Liver (tissue), 9 donors: ENCODE measurements around the gene GPX3. TPM values are rescaled to one million over a fixed set of nuclear protein-coding genes. Genes with fewer than 3 reads are reported as not detected.

Experiments used
- DNase-seq: peaks from one replicate; pipeline ENCODE4 v3.0.0-alpha.2; 2017; ENCODE audit warnings: low spot score
- H3K27ac ChIP-seq, 2 donors: one replicate each; pipeline ENCODE4 v1.7.0; 2013; ENCODE audit warnings: inconsistent platforms in 2 of 2, low read length in 2 of 2, control low read depth in 1 of 2, low read depth in 1 of 2, mild to moderate bottlenecking in 1 of 2
- H3K27me3 ChIP-seq, 4 donors: one replicate each; pipeline versions ENCODE4 v1.6.1 to v1.7.0; 2013; ENCODE audit warnings: low read length in 3 of 4, inconsistent platforms in 1 of 4, mild to moderate bottlenecking in 1 of 4, moderate library complexity in 1 of 4; ENCODE audit not compliant: control insufficient read depth in 4 of 4, insufficient read depth in 4 of 4
- H3K36me3 ChIP-seq, 4 donors: one replicate each; pipeline versions ENCODE4 v1.6.1 to v1.7.0; 2013; ENCODE audit warnings: low read length in 3 of 4, mild to moderate bottlenecking in 3 of 4, low read depth in 1 of 4, moderate library complexity in 1 of 4; ENCODE audit not compliant: control insufficient read depth in 4 of 4, insufficient read depth in 3 of 4
- H3K4me1 ChIP-seq, 4 donors: one replicate each; pipeline versions ENCODE4 v1.6.1 to v1.7.0; 2013; ENCODE audit warnings: low read length in 3 of 4, mild to moderate bottlenecking in 3 of 4, moderate library complexity in 1 of 4; ENCODE audit not compliant: control insufficient read depth in 4 of 4, insufficient read depth in 4 of 4
- H3K4me3 ChIP-seq, 3 donors: one replicate each; pipeline versions ENCODE4 v1.6.1 to v1.7.0; 2013; ENCODE audit warnings: low read length in 3 of 3, control low read depth in 1 of 3, low read depth in 1 of 3, mild to moderate bottlenecking in 1 of 3
- H3K9ac ChIP-seq, 2 donors: one replicate each; pipeline ENCODE4 v1.7.0; 2013; ENCODE audit warnings: low read length in 2 of 2, mild to moderate bottlenecking in 2 of 2, moderate library complexity in 2 of 2, control low read depth in 1 of 2, low read depth in 1 of 2
- H3K9me3 ChIP-seq, 4 donors: one replicate each; pipeline versions ENCODE4 v1.6.1 to v1.7.0; 2013; ENCODE audit warnings: low read length in 3 of 4; ENCODE audit not compliant: control insufficient read depth in 4 of 4
- CTCF ChIP-seq: fragments of 150-350 bp; IDR thresholded peaks from 2 replicates; pipeline ENCODE4 v1.5.1; 2017; ENCODE audit warnings: improper control_type of control experiment, low read depth, low read length; ENCODE audit not compliant: missing input control
- EGR1 ChIP-seq, 2 donors: IDR thresholded peaks; 2 replicates each; pipeline ENCODE4 v1.6.1; 2016 to 2018; ENCODE audit warnings: antibody characterized with exemption in 2 of 2, low read depth in 2 of 2
- FOXA1 ChIP-seq: IDR thresholded peaks from 2 replicates; pipeline ENCODE4 v1.6.1; 2016; ENCODE audit warnings: antibody characterized with exemption
- FOXA2 ChIP-seq: IDR thresholded peaks from 2 replicates; pipeline ENCODE4 v1.6.1; 2016; ENCODE audit warnings: antibody characterized with exemption
- GABPA ChIP-seq, 2 donors: IDR thresholded peaks in 1 of 2; conservative IDR thresholded peaks in 1 of 2; 2 replicates each; pipeline ENCODE4 v1.6.1; 2016; ENCODE audit warnings: antibody characterized with exemption in 2 of 2, mild to moderate bottlenecking in 1 of 2, moderate library complexity in 1 of 2
- HNF4A ChIP-seq, 2 donors: conservative IDR thresholded peaks; 2 replicates each; pipeline ENCODE4 v1.6.1; 2016; ENCODE audit warnings: antibody characterized with exemption in 2 of 2, mild to moderate bottlenecking in 2 of 2
- HNF4G ChIP-seq: IDR thresholded peaks from 2 replicates; pipeline ENCODE4 v1.6.1; 2016; ENCODE audit warnings: antibody characterized with exemption
- NR2F2 ChIP-seq: IDR thresholded peaks from 2 replicates; pipeline ENCODE4 v1.6.1; 2016; ENCODE audit warnings: antibody characterized with exemption
- RAD21 ChIP-seq, 2 donors: IDR thresholded peaks; 2 replicates each; pipeline ENCODE4 v1.6.1; 2016; ENCODE audit warnings: antibody characterized with exemption in 2 of 2, mild to moderate bottlenecking in 2 of 2
- RXRA ChIP-seq, 2 donors: IDR thresholded peaks; 2 replicates each; pipeline ENCODE4 v1.6.1; 2017 to 2018; ENCODE audit warnings: antibody characterized with exemption in 2 of 2, mild to moderate bottlenecking in 1 of 2
- SP1 ChIP-seq: IDR thresholded peaks from 2 replicates; pipeline ENCODE4 v1.6.1; 2018; ENCODE audit warnings: antibody characterized with exemption, mild to moderate bottlenecking
- TAF1 ChIP-seq: conservative IDR thresholded peaks from 2 replicates; pipeline ENCODE4 v1.6.1; 2016; ENCODE audit warnings: antibody characterized with exemption, mild to moderate bottlenecking
- WGBS: extraction: QIAGEN DNeasy Blood & Tissue Kit; methylation state at CpG from one replicate; pipeline ENCODE4 v1.1.7; 2013; 5-methylcytosine and 5-hydroxymethylcytosine counted together
- polyA plus RNA-seq, 2 donors: library from polyadenylated mRNA; stranded (reverse) in 1 of 2; unstranded in 1 of 2; fragments of 200-250 nt in 1 of 2; fragments of >200 nt in 1 of 2; fragmentation: Nextera tagmentation in 1 of 2; extraction: Ambion mirVana in 1 of 2; gene quantifications; one replicate each; pipeline versions ENCODE4 v1.2.1 to v1.2.3, GENCODE V29; 2013 to 2015
- total RNA-seq, 2 donors: library from RNA; depleted of rRNA; stranded (reverse); fragments of >200 nt; gene quantifications; one replicate each; pipeline ENCODE4 v1.2.3, GENCODE V29; 2014
- TF ChIP-seq, protein P1 (sequence below): IDR thresholded peaks from 2 replicates; pipeline ENCODE4 v1.6.1; 2016; ENCODE audit warnings: antibody characterized with exemption
- TF ChIP-seq, protein P2 (sequence below): IDR thresholded peaks from 2 replicates; pipeline ENCODE4 v1.6.1; 2016; ENCODE audit warnings: antibody characterized with exemption
- donor health status: healthy.
- donor health status: healthy.
- donor health status: healthy.
- donor health status: healthy.
- donor health status: healthy.

Gene GPX3
- total and polyA plus RNA-seq, 4 donors: 72.9 to 878 (median 237) TPM

GRCh38 chr5:151033217-151033934 lies 13.0 kb downstream of the GPX3 start:
- Histone ChIP-seq H3K9me3 (no peaks in the 10 kb centered on the region), H3K4me1 (peaks cover 5 to 18% (median 12%) of the 10 kb centered on the region in 4 donors), H3K9ac (no peak overlapping the region), H3K27me3 (no peaks in the 10 kb centered on the region), H3K36me3 (peaks cover 29 to 75% (median 52%) of the 10 kb centered on the region in 4 donors), H3K4me3 (no peak overlapping the region), H3K27ac (no peak overlapping the region)
- no peak for DNase-seq
- 95% methylated on average over 14 of the region's 14 CpGs for WGBS
- TF ChIP-seq HNF4A (conservative IDR thresholded peaks at IDR 0.05): no peak
- no peak for TF ChIP-seq SP1
- no peak for TF ChIP-seq NR2F2
- no peak for TF ChIP-seq FOXA2
- no peak for TF ChIP-seq EGR1 (IDR thresholded peaks at IDR 0.05; ENCODE audit: low read depth in 2 of 2)
- TF ChIP-seq RXRA (IDR thresholded peaks at IDR 0.05): no peak
- TF ChIP-seq, protein P1, sequence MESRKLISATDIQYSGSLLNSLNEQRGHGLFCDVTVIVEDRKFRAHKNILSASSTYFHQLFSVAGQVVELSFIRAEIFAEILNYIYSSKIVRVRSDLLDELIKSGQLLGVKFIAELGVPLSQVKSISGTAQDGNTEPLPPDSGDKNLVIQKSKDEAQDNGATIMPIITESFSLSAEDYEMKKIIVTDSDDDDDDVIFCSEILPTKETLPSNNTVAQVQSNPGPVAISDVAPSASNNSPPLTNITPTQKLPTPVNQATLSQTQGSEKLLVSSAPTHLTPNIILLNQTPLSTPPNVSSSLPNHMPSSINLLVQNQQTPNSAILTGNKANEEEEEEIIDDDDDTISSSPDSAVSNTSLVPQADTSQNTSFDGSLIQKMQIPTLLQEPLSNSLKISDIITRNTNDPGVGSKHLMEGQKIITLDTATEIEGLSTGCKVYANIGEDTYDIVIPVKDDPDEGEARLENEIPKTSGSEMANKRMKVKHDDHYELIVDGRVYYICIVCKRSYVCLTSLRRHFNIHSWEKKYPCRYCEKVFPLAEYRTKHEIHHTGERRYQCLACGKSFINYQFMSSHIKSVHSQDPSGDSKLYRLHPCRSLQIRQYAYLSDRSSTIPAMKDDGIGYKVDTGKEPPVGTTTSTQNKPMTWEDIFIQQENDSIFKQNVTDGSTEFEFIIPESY: no peak
- TF ChIP-seq, protein P2, sequence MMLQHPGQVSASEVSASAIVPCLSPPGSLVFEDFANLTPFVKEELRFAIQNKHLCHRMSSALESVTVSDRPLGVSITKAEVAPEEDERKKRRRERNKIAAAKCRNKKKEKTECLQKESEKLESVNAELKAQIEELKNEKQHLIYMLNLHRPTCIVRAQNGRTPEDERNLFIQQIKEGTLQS: no peak
- no peak for TF ChIP-seq TAF1
- TF ChIP-seq FOXA1: no peak
- TF ChIP-seq GABPA (IDR thresholded peaks at IDR 0.05 in 1 of 2, conservative IDR thresholded peaks at IDR 0.05 in 1 of 2): no peak

DNA sequence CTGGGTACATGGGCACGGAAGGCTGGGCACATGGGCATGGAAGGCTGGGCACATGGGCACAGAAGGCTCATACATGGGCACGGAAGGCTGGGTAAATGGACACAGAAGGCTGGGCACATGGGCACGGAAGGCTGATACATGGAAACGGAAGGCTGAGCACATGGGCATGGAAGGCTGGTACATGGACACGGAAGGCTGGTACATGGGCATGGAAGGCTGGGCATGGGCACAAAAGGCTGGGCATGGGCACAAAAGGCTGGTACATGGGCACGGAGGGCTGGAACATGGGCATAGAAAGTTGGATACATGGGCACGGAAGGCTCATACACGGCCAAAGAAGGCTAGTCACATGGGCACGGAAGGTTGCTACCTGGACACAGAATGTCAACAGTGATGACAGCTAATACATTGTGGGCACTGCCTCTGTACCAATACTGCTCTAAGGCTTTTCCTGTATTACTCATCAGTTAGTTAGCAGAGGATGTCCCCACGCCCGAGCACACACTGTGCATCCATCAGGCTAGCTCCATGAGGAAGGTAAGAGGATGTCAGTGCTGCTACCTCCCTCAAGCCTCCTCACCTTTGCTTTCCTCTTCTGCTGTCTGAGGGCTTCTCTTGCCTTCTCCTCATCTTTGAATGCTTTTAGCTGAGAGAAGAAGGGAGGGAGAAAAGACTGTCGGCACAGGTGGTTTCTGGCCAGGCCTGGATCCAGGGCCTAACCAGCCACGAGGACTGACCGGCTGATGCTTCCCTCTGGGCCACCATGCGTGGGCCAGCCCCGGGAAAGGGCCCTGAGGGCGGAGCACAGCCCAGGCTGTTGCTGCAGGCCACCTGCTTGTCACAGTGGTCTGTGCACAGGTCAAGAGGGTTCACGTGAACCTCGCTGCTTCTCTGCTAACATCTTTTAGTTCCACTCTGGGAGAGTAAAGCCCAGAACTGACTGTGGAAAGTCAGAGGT lies 14.3 kb downstream of the GPX3 start:
- 96% methylated on average over 19 of the region's 19 CpGs for WGBS
- DNase-seq: no peak
- Histone ChIP-seq H3K9me3 (no peaks in the 10 kb centered on the region), H3K27ac (peak overlapping the region in 1 of 2 donors; percentile 14), H3K4me1 (peaks cover 18 to 31% (median 25%) of the 10 kb centered on the region in 4 donors), H3K9ac (no peak overlapping the region), H3K4me3 (no peak overlapping the region), H3K27me3 (no peaks in the 10 kb centered on the region), H3K36me3 (peaks cover 27 to 67% (median 48%) of the 10 kb centered on the region in 4 donors)
- no peak for TF ChIP-seq CTCF
- TF ChIP-seq HNF4G: no peak
- TF ChIP-seq EGR1 (IDR thresholded peaks at IDR 0.05; ENCODE audit: low read depth in 2 of 2): no peak
- TF ChIP-seq RAD21 (IDR thresholded peaks at IDR 0.05): no peak
